Activated naive CD4-positive, alpha-beta T cell (primary cell): ENCODE data around the gene MAP1A.

Source experiments
- DNase-seq, 4 experiments: peaks; one replicate each; lab custom pipeline; 2025; lab: John Stamatoyannopoulos, UW

MAP1A gene

GRCh38 chr15:43511012-43511885, 6.2 kb upstream of the MAP1A start:
- peak in 1 of 4 experiments; percentile 6 for DNase-seq

DNA sequence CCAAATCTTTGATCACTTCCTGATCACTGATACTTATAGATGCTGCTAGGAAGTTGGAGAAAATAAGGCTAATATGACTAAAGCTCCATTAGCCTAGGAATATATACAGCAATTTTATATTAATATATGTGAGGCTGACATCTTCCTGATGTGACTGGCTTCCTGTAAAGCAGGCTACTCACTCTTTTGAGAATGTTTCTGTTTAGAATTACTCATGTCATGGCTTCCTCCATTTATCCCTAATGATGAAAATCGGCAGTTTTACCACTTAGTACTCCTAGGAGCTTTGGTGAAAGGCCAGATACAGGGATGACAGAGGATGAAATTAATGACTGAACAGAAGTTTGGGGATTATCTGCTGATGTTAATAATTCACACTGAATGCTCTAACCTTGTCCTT, 3.9 kb upstream of the MAP1A start:
- DNase-seq, result no peak

DNA sequence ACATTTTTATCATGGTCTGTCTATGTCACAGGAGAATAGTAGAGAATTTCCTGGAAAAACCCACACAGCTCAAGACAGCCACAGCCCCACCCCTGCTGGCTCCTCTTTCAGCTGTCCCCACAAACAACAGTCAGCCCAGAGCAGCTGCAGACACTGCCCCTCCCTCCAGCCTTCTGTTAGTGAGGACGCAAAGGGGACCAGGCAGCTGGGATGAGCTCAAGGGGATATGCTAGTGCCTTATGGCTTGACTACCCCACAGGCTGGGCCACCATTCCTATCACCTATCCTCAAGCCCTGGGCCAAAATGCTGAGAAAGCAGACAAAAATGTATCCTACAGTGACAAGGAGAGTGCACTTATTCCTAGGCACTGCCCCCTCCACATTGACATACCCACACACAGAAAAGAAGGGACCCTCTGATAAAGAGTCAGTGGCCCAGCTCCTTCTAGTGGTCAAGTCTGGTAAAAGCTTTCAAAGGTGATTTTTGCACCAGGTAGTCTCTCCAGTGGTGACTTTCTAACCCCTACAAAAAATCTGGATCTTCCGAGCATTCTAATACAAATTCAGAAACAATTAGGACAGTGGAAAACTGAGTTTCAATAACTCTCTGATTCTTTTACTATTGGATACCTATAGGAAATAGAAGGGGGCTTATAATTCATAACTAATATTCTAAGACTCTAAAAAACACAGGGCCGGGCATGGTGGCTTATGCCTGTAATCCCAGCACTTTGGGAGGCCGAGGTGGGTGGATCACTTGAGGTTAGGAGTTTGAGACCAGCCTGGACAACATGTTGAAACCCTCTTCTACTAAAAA, 3.0 kb upstream of the MAP1A start:
- no peak for DNase-seq

DNA sequence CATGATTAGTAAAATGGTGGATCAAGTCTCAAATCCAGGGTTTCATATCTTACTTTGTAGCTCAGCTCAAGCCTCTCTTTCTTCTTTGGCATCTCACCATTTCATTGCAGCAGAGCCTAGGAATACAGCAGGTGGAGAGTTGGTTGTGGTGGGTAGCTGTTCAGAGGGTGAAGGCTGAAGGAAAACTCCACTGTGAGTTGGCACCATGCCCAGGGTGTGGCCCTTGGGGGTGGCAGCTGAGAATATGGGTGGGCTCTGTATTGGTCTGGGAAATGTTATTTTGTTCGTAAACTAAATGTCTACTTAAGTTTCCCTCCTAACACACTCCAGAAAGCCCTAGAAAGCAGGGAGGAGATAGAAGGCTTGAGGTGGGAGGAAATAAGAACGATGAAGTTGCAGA, 1.7 kb upstream of the MAP1A start:
- DNase-seq, result no peak

DNA sequence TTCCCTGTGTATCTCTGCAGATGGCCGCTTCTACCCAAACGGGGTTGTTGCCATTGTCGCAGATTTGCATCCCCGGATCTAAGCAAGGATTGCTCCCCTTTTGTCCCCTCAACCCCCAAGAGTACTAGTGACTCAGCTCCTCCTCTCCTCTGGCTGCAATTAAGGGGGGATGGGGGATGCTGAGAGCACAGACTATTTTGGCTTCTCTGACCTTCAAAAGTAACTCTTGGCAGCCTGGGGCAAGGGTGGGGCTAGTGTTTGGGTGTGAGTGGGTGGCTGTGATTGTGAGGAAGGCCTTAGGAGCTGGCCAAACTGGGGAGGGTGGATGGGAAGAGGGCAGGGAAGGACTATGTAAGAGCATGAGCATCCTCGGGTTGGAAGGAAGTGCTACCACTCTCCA, 1.2 kb upstream of the MAP1A start:
- no peak for DNase-seq

GRCh38 chr15:43516801-43517353, 531 bp upstream of the MAP1A start:
- no peak for DNase-seq

DNA sequence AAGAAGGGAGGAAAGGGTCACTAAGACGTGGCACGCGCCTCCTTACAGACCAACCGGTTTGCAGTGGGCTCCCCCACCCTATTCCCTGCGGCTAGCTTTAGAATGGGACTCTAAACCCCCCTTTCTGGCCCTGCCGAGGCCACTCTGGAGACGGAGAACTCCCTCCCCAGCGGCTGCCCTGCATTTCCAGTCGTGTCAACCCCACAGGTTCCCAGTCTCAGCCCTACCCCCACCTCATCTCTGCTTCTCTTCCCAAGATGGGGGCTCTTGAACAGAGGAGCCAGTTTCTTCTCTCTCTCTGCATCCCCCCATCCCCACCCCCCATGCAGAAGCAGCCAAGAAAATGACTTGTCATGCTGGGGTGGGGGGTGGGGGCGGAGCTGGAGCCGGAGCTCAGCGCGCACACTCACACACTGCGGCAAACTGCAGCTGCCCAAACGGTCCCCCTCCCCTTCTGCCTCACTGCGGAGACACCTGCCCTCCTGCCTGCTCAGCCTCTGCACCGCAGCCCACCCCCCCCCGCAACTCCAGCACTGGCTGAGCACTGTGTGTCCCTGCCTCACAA, 871 bp downstream of the MAP1A start:
- no peak for DNase-seq

DNA sequence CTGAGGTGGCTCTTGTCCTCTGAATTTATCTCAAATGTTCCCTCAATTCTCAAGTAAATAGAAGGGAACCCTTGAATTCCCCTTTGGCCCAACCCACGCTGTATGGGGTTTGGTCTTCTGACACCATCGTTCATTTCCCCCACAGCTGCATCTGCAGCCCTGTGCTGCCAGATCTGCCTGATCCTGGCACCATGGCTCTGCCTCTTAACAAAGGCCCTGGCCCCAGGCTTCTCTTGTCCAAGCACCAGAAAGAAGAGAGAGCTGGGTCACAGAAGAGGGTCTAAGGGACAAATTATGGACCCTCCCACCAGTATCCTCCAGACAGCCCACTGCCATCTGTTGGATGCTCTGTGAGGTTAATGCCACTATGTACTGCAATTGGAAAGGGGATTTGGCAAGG, 1.8 kb downstream of the MAP1A start:
- no peak for DNase-seq

DNA sequence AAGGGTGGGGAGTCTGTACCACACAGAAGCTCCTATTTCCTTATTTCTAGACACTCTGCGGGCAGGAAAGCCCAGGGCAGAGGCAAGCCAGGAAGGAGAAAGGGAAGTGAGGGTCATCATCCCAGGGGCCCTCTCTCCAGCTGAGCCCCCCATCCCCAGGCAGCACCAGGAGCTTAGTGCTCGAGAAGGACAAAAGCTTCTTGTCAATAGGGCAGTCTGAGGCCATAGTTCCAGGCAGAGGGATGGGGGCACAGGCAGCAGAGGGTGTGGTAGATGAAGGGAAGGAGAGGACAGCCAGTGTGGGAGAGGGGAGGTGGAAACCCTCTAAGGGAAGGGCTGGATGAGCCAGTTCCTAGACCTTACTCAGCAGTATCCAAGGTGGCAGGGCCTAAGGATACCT, 2.7 kb downstream of the MAP1A start:
- no peak for DNase-seq

- DNase-seq, result no peak
Measured at GRCh38 chr15:43521419-43521818, 4.0 kb downstream of the MAP1A start.

DNA sequence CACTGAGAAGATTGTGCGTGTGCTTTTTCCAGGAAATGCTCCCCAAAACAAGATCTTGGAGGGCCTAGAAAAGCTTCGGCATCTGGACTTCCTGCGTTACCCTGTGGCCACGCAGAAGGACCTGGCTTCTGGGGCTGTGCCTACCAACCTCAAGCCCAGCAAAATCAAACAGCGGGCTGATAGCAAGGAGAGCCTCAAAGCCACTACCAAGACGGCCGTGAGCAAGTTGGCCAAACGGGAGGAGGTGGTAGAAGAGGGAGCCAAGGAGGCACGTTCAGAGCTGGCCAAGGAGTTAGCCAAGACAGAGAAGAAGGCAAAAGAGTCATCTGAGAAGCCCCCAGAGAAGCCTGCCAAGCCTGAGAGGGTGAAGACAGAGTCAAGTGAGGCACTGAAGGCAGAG, 4.8 kb downstream of the MAP1A start:
- DNase-seq, result no peak

- no peak for DNase-seq
Measured at GRCh38 chr15:43523646-43524045, 6.2 kb downstream of the MAP1A start.

DNA sequence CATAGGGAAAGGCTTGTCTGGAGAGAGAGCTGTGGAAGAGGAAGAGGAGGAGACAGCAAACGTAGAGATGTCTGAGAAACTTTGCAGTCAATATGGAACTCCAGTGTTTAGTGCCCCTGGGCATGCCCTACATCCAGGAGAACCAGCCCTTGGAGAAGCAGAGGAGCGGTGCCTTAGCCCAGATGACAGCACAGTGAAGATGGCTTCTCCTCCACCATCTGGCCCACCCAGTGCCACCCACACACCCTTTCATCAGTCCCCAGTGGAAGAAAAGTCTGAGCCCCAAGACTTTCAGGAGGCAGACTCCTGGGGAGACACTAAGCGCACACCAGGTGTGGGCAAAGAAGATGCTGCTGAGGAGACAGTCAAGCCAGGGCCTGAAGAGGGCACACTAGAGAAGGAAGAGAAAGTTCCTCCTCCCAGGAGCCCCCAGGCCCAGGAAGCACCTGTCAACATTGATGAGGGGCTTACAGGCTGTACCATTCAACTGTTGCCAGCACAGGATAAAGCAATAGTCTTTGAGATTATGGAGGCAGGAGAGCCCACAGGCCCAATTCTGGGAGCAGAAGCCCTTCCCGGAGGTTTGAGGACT, 6.9 kb downstream of the MAP1A start:
- no peak for DNase-seq

- DNase-seq, result no peak
Measured at GRCh38 chr15:43525131-43525530, 7.7 kb downstream of the MAP1A start.

GRCh38 chr15:43526261-43526930, 9.0 kb downstream of the MAP1A start:
- DNase-seq, result no peak

- DNase-seq, result no peak
Measured at GRCh38 chr15:43527016-43527801, 9.8 kb downstream of the MAP1A start.

- DNase-seq, result no peak
Measured at GRCh38 chr15:43527802-43528541, 10.6 kb downstream of the MAP1A start.

DNA sequence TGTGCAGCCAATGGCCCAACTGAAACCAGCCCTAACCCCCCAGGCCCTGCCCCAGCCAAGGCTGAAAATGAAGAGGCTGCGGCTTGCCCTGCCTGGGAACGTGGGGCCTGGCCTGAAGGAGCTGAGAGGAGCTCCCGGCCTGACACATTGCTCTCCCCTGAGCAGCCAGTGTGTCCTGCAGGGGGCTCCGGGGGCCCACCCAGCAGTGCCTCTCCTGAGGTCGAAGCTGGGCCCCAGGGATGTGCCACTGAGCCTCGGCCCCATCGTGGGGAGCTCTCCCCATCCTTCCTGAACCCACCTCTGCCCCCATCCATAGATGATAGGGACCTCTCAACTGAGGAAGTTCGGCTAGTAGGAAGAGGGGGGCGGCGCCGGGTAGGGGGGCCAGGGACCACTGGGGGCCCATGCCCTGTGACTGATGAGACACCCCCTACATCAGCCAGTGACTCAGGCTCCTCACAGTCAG, 11.2 kb downstream of the MAP1A start:
- no peak for DNase-seq

DNA sequence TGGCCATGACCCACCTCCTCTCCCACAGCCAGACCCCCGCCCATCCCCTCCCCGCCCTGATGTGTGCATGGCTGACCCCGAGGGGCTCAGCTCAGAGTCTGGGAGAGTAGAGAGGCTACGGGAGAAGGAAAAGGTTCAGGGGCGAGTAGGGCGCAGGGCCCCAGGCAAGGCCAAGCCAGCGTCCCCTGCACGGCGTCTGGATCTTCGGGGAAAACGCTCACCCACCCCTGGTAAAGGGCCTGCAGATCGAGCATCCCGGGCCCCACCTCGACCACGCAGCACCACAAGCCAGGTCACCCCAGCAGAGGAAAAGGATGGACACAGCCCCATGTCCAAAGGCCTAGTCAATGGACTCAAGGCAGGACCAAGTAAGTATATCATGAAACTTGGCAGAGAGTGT, 11.7 kb downstream of the MAP1A start:
- DNase-seq, result no peak
